GM06990 (cell line): ENCODE measurements around the gene DTX3.
"Not testable (repeated sequence)": the region's sequence is repeated elsewhere in the genome, so short reads cannot be mapped to it uniquely, and the experiment has no call there.

Experiments used
- DNase-seq: peaks from one replicate; pipeline ENCODE4 v3.0.0-alpha.2; 2011; ENCODE audit not compliant: insufficient read length; ENCODE audit errors: extremely low read depth
- H3K27me3 ChIP-seq: replicated peaks from 2 replicates; pipeline ENCODE4 v1.6.0; 2011; ENCODE audit warnings: low read length; ENCODE audit not compliant: control insufficient read depth, insufficient read depth
- H3K36me3 ChIP-seq: 2 replicates; pipeline ENCODE4 v1.5.1; 2011; ENCODE audit warnings: low read length; ENCODE audit not compliant: control insufficient read depth, insufficient read depth
- H3K4me3 ChIP-seq: replicated peaks from 2 replicates; pipeline ENCODE4 v1.5.1; 2011; ENCODE audit warnings: low read depth, mild to moderate bottlenecking, control low read depth, low read length
- TF ChIP-seq, protein P1 (sequence below): IDR thresholded peaks from 2 replicates; pipeline ENCODE4 v1.5.1; 2011; ENCODE audit warnings: low read length, control low read depth, mild to moderate bottlenecking, inconsistent platforms; ENCODE audit not compliant: insufficient read depth, poor library complexity, severe bottlenecking

DTX3 gene

DNA sequence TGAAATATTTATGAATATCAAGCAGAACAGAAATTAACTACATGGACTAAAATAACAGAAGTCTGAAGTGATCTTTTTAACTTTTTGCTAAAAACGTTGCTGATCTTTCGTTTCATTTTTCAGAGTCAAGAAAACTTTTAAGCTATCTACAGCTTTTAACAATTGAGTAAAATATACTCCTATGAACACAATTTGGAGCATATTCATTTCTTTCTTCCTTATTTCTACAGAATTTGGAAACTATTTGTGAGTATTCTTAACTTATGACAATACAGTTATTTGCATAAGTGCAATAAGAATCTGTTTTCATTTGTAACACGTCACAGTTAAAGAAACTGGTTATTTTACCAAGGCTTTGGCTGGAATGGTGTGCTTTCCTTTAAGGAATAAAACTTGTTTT is 49.4 kb downstream of the DTX3 start:
- TF ChIP-seq, protein P1, sequence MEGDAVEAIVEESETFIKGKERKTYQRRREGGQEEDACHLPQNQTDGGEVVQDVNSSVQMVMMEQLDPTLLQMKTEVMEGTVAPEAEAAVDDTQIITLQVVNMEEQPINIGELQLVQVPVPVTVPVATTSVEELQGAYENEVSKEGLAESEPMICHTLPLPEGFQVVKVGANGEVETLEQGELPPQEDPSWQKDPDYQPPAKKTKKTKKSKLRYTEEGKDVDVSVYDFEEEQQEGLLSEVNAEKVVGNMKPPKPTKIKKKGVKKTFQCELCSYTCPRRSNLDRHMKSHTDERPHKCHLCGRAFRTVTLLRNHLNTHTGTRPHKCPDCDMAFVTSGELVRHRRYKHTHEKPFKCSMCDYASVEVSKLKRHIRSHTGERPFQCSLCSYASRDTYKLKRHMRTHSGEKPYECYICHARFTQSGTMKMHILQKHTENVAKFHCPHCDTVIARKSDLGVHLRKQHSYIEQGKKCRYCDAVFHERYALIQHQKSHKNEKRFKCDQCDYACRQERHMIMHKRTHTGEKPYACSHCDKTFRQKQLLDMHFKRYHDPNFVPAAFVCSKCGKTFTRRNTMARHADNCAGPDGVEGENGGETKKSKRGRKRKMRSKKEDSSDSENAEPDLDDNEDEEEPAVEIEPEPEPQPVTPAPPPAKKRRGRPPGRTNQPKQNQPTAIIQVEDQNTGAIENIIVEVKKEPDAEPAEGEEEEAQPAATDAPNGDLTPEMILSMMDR = no peak
- Histone ChIP-seq H3K4me3 (no peak overlapping the region), H3K36me3 (no peaks in the 10 kb centered on the region), H3K27me3 (no peaks in the 10 kb centered on the region)
- DNase-seq = no peak

DNA sequence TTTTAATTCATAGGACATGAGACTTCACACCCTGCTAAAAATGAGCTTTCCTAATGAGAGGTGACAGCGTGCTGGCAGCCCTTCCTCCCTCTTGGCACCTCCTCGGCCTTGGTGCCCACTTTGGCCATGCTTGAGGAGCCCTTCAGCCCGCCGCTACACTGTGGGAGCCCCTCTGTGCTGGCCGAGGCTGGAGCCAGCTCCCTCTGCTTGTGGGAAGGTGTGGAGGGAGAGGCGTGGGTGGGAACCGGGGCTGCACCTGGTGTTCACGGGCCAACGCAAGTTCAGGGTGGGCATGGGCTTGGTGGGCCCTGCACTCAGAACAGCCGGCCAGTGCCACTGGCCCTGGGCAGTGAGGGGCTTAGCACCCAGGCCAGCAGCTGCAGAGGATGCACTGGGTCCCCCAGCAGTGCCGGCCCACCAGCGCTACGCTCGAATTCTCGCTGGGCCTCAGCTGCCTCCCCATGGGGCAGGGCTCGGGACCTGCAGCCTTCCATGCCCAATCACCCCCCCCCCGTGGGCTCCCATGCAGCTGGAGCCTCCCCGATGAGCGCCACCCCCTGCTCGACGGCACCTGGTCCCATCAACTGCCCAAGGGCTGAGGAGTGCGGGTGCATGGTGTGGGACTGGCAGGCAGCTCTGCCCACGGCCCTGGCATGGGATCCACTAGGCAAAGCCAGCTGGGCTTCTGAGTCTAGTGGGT is 51.1 kb downstream of the DTX3 start:
- Histone ChIP-seq H3K27me3 (no peaks in the 10 kb centered on the region), H3K36me3 (no peaks in the 10 kb centered on the region), H3K4me3 (no peak overlapping the region)
- TF ChIP-seq, protein P1 = no peak
- DNase-seq = no peak

DNA sequence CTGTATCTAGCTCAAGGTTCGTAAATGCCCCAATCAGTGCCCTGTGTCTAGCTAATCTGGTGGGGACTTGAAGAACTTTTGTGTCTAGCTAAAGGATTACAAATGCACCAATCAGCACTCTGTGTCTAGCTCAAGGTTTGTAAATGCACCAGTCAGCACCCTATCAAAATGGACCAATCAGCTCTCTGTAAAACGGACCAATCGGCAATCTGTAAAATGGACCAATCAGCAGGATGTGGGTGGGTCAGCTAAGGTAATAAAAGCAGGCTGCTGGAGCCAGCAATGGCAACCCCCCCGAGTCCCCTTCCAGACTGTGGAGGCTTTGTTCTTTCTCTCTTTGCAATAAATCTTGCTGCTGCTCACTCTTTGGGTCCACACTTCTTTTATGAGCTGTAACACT is 51.8 kb downstream of the DTX3 start:
- not testable (repeated sequence) for H3K4me3 ChIP-seq, H3K36me3 ChIP-seq, H3K27me3 ChIP-seq, DNase-seq

- no peaks in the 10 kb centered on the region for H3K27me3 ChIP-seq
- TF ChIP-seq, protein P1 = no peak
- H3K4me3 ChIP-seq = no peak overlapping the region
- DNase-seq = no peak
- H3K36me3 ChIP-seq = no peaks in the 10 kb centered on the region
These were observed 53.1 kb downstream of the DTX3 start for GRCh38 chr12:57657744-57658143.

DNA sequence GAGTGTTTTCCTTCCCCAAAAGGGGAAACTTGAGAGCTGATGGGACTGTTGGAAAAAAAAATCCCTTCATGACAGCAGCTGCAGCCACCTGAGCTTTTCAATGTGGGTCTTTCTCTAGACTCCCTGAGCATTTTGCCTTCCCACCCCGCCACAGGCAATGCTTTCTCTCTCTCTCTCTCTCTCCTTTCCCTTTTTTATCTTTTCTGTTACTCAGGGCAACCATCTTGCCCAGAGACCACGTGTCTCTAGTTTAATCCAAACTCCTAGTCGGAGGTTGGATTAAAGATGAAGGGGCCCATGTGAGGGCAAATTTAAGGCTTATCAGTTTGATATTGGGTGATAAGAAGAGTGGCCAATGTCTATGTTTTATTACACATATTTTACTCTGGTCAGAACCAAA is 54.3 kb downstream of the DTX3 start:
- no peak for DNase-seq
- Histone ChIP-seq H3K36me3 (no peaks in the 10 kb centered on the region), H3K27me3 (no peaks in the 10 kb centered on the region), H3K4me3 (no peak overlapping the region)
- TF ChIP-seq, protein P1 = no peak
